GM21528 (cell line): ENCODE results near the gene EIF4E3.

Experiments used
- ATAC-seq: cut with Tn5 transposase; IDR thresholded peaks from one replicate; pipeline ENCODE4 v1.9.1; 2021; ENCODE audit warnings: mild to moderate bottlenecking, moderate library complexity; ENCODE audit not compliant: unreplicated experiment, low FRiP score

EIF4E3 gene

GRCh38 chr3:71652781-71653413 is 72.3 kb downstream of the EIF4E3 start:
- no peak for ATAC-seq

DNA sequence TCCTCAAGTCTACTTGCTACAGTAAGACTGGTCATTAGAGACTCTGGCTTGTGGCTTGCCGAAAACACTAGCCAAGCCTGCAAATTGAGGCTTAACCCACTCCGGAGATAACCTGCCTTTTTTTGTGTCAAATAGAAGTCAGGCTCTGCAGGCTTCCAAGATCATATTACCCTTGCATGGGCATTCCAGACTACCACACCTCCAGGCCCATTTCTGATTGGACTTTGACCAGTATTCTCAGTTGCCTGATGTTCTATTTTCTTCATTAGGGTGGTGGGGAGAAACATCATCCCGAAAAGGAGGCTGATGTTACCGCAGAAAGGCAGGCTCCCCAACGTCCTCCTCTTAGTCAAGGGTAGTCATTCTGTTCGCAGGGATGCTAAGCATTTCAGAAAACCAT is 73.6 kb downstream of the EIF4E3 start:
- ATAC-seq = no peak

DNA sequence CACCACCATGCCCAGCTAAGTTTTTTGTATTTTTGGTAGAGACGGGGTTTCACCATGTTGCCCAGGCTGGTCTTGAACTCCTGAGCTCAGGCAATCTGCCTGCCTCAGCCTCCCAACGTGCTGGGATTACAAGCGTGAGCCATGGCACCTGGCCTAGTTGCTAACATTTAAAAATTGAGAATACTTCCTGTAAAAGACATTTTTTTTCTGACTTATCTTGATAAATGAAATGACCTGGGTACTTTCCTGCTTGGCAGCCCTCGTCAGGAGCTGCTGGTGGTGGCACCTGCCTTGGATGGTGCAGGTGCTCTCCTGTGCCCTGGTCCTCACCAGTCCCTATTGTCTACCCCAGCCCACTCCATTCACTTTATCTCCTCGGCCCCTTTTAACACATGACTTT is 74.8 kb downstream of the EIF4E3 start:
- no peak for ATAC-seq

DNA sequence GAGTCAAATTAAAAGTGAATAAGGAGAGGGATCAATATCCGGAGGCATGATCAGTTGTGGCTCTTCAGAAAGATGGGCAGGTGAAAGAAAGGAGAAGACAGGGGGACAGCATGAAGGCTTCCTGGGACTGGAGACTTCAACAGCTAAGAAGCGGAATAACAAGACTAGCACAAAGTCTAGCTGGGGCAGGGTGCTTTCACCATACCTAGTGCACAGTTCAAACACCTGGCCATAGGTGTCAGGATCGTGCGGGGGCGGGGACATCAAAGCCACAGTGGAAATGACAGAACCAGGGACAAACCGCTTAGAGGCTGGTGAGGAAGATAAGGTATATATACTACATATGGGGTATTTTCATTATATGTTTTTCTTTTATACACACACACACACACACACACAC is 75.4 kb downstream of the EIF4E3 start:
- no peak for ATAC-seq

- ATAC-seq = no peak
These were observed 77.5 kb downstream of the EIF4E3 start for GRCh38 chr3:71647751-71648150.

- no peak for ATAC-seq
These were observed 78.2 kb downstream of the EIF4E3 start for GRCh38 chr3:71646971-71647370.

GRCh38 chr3:71645140-71645539 is 80.1 kb downstream of the EIF4E3 start:
- ATAC-seq = no peak

DNA sequence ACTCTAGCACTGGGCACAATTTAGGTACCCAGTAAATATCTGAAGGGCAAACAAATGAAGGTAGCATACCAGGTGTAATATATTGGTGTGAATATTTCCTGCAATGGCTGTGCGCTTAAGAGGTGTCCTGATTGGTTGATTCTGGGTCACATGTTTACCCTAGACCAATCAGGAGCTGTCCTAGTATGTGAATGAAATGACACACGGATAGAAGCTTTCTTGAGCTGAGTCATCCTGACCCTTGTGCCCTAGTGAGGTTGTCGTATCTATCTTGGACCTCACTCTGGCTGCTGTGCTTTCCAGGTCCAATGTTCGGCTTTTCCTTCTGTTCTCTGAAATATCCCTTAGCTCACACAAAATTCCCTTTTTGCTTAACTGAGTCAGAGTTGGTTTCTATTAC is 83.5 kb downstream of the EIF4E3 start:
- no peak for ATAC-seq

DNA sequence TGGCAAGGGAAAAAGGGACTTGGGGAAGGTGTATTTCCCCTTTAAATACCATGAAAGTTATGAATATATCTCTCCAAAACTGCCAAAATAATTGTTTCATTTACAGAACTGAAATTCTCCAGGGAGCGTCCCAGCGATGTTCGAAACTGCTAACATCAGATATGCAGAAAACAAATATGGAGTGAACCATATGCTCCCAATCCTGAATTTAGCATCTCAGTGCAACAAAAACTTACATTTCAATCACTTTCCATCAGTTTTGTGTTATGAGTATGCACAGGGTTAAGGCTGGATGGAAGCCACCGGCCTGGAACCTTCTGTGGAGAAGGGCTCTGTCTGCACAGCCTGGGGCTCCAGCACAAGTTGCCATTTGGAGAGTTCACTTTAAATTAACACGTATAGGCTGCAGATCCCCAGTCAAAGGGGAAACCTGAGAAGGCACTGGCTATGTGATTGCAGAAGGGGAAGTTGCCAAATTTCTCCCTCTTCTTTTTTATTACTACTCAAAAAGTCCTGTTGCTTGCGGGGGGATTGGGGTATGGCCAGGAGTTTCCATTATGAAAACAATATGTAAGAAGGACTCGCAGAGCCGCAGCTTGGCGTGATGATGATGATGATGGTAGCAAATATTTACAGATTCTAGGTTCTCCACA is 84.7 kb downstream of the EIF4E3 start:
- no peak for ATAC-seq

- no peak for ATAC-seq
These were observed 88.7 kb downstream of the EIF4E3 start for GRCh38 chr3:71636482-71636881.

DNA sequence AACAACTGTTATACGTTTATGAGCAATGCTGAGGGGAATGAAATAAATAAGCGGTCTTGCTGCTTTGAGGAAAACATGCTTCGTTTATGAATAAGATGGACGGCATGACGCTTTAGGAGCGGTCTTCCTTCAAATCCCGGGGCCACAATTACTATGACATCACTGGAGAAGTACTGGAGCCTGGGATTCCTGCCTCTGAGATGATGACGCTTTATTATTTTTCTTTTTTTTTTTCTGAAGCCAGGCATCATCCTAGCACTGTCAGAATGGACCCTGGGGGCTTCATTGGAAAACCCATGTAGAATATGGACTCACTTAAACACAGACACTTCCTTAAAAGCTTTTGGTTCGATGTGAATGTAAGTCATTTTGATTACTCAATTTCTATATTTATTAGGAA is 89.2 kb downstream of the EIF4E3 start:
- no peak for ATAC-seq

DNA sequence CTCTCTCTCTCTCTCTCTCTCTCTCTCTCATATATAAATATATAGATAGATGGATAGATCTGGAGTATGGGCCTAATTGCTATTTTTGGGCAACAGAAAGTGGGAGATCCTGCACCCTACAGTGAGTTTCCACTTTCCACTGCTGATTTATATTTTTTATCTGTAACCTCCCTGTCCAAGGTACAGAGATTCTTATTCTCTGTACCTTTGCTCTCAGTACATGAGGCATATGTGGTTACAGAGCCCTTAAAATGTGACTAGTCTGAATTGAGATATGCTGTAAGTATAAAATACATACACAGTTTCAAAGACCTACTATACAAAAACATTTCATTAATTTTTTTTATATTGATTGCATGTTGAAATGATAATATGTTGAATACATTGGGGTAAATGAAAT is 90.5 kb downstream of the EIF4E3 start:
- ATAC-seq = no peak

- no peak for ATAC-seq
These were observed 95.5 kb downstream of the EIF4E3 start for GRCh38 chr3:71629711-71630110.

DNA sequence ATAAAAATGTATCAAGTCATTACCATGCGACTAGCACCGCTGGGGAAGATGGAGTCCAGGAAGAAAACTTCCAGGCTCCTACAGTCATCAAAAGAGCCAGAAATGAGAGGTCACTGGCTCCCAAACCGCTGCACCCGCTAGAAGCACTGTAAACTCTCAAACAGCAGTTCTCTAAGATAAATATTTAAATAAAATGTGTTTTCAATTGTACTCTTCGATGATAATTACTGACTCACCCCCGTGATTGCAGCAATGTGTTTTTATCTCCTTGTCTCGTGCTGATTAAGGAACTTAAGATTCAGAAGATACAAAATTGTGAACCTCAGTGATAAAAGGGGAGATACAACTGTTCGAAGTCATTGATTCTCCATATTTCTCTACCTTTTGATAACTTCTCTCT is 95.9 kb downstream of the EIF4E3 start:
- ATAC-seq = no peak

DNA sequence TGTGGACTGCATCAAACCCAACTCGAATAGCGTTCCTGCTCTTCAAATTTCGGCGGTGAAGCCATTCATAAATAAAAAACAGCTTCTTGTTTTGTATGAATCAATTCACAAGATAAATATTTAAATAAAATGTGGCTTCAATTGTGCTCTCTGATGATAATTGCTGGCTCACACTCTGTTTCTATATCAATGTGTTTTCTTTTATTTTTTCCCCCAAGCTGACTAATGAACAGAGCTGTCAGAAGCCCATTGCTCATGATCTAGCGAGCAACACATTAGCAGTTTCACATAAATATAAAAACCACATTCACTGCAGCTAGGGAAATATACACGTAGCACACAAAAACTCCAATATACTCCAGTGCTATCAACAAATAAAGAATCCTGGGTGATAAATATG is 96.7 kb downstream of the EIF4E3 start:
- ATAC-seq = no peak

GRCh38 chr3:71625676-71626075 is 99.5 kb downstream of the EIF4E3 start:
- no peak for ATAC-seq
